Endothelial cell (in vitro differentiated cells): ENCODE measurements around the gene ZNF397. TPM values are rescaled to one million over a fixed set of nuclear protein-coding genes. Genes with fewer than 3 reads are reported as not detected.
A peak's percentile ranks its signal among the peaks of the same experiment; 100 is the strongest.
"Not testable (repeated sequence)": the region's sequence is repeated elsewhere in the genome, so short reads cannot be mapped to it uniquely, and the experiment has no call there.

ENCODE experiments used
- DNase-seq: peaks from one replicate; pipeline ENCODE4 v3.0.0; 2021; ENCODE audit warnings: low spot score
- H3K27ac Mint-ChIP-seq: one replicate; pipeline ENCODE4 v1.8.0; 2021; ENCODE audit warnings: mixed read lengths, inconsistent platforms; ENCODE audit not compliant: unreplicated experiment
- H3K27me3 Mint-ChIP-seq: one replicate; pipeline ENCODE4 v1.8.0; 2021; ENCODE audit warnings: mild to moderate bottlenecking, moderate library complexity, mixed read lengths, inconsistent platforms; ENCODE audit not compliant: unreplicated experiment
- H3K36me3 Mint-ChIP-seq: one replicate; pipeline ENCODE4 v1.8.0; 2021; ENCODE audit warnings: mild to moderate bottlenecking, low read depth, mixed read lengths, inconsistent platforms; ENCODE audit not compliant: unreplicated experiment
- H3K4me1 Mint-ChIP-seq: one replicate; pipeline ENCODE4 v1.8.0; 2021; ENCODE audit warnings: mild to moderate bottlenecking, mixed read lengths, inconsistent platforms; ENCODE audit not compliant: unreplicated experiment
- H3K4me3 Mint-ChIP-seq: one replicate; pipeline ENCODE4 v1.8.0; 2021; ENCODE audit warnings: mild to moderate bottlenecking, mixed read lengths, inconsistent platforms; ENCODE audit not compliant: unreplicated experiment
- H3K9me3 Mint-ChIP-seq: one replicate; pipeline ENCODE4 v1.8.0; 2021; ENCODE audit warnings: mixed read lengths, inconsistent platforms; ENCODE audit not compliant: unreplicated experiment
- total RNA-seq: library from RNA; stranded (reverse); fragmentation: NEBNext Ultra II Directional; extraction: Animal tissue kit (Norgen Biotek cat#: 25700); gene quantifications from one replicate; pipeline ENCODE4 v1.2.1, GENCODE V29; 2021; ENCODE audit not compliant: unreplicated experiment
- TF ChIP-seq, protein P1 (sequence below): fragments of 200-600 bp; sonication (generic); IDR thresholded peaks from one replicate; pipeline ENCODE4 v1.5.0; 2021; ENCODE audit warnings: antibody characterized with exemption; ENCODE audit not compliant: unreplicated experiment

The ZNF397 gene
- total RNA-seq, 1 donor from 2014 or later: 8.4 TPM

DNA sequence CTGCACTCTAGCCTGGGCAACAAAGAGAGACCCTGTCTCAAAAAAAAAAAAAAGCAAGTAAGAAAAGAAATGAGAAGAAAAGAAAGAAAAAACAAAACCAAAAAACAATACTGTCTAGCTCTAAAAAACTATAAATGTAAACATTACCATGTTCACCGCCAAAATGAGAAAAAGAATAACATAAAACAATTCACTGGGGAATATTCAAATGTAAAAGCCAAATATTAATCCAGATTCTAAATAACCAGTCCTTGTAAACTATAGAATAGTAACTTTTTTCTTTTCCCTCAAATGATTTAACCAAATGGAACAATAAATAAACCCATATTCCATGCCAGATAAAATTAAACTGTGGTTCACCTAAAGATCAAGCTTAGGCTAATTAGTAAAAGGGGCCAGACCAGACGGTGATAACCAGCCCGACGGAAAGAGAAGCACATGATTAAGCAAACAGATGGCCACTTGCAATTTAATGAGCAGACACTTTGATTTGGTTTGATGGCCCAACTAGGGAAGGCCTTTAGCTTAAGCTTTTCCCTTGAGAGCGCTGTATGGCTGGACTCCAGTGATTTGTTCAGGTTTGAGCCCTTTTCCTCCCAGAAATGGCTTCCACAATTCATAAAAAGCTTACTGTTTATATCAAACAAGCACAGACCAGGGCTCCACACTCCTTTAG, 39.4 kb upstream of the ZNF397 start:
- no peak for DNase-seq
- Mint-ChIP-seq H3K9me3 (no peaks in the 10 kb centered on the region), H3K4me1 (peaks cover 2% of the 10 kb centered on the region), H3K36me3 (peaks cover 9% of the 10 kb centered on the region), H3K27ac (no peak overlapping the region), H3K4me3 (no peak overlapping the region), H3K27me3 (no peaks in the 10 kb centered on the region)
- TF ChIP-seq, protein P1, sequence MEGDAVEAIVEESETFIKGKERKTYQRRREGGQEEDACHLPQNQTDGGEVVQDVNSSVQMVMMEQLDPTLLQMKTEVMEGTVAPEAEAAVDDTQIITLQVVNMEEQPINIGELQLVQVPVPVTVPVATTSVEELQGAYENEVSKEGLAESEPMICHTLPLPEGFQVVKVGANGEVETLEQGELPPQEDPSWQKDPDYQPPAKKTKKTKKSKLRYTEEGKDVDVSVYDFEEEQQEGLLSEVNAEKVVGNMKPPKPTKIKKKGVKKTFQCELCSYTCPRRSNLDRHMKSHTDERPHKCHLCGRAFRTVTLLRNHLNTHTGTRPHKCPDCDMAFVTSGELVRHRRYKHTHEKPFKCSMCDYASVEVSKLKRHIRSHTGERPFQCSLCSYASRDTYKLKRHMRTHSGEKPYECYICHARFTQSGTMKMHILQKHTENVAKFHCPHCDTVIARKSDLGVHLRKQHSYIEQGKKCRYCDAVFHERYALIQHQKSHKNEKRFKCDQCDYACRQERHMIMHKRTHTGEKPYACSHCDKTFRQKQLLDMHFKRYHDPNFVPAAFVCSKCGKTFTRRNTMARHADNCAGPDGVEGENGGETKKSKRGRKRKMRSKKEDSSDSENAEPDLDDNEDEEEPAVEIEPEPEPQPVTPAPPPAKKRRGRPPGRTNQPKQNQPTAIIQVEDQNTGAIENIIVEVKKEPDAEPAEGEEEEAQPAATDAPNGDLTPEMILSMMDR: no peak

DNA sequence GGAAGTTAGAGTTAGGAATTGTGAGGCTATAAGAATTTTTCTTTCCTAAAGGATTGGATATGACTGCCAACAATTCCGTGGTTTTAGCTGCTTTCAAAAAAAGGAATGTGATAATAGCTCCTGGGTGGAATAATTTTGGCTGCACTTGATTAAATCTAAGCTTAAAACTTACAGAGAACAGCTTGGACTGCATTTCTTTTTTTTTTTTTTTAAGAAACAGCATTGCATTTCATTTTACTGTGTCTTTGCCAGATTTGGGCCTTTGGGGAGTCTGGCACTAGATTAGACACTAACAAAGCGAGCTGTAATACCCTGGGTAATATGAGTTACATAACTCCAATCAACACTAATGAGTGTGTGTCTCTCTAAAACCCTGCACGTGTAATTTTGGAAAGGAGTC, 37.8 kb upstream of the ZNF397 start:
- H3K4me3 Mint-ChIP-seq: no peak overlapping the region
- peaks cover 9% of the 10 kb centered on the region for H3K36me3 Mint-ChIP-seq
- TF ChIP-seq, protein P1: no peak
- H3K27ac Mint-ChIP-seq: peak overlapping the region; percentile 65
- no peak for DNase-seq
- H3K4me1 Mint-ChIP-seq: peaks cover 2% of the 10 kb centered on the region
- no peaks in the 10 kb centered on the region for H3K9me3 Mint-ChIP-seq
- H3K27me3 Mint-ChIP-seq: no peaks in the 10 kb centered on the region

DNA sequence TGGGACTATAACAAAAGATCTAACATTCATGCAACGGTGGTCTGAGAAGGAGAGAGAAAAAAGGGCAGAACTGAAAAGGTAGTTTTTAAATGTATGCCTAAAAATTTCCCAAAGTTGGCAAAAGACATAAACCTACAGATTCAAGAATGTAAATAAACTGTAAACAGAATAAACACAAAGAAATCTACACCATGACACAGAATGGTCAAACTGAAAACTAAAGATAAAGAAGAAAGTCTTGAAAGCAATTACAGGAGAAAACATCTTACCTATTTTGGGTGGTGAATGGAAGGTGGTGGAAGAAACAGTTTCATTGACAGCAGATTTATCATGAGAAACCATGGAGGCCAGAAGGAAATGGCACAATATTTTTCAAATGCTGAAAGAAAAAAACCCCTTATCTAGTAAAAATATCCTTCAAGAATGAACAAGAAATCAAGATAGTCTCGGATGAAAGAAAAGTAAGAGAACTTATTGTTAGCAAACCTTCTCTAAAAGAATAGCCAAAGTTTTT, 35.6 kb upstream of the ZNF397 start:
- TF ChIP-seq, protein P1: no peak
- H3K27ac Mint-ChIP-seq: no peak overlapping the region
- no peak overlapping the region for H3K4me3 Mint-ChIP-seq
- no peaks in the 10 kb centered on the region for H3K9me3 Mint-ChIP-seq
- peaks cover 9% of the 10 kb centered on the region for H3K36me3 Mint-ChIP-seq
- DNase-seq: no peak
- peaks cover 2% of the 10 kb centered on the region for H3K4me1 Mint-ChIP-seq
- no peaks in the 10 kb centered on the region for H3K27me3 Mint-ChIP-seq

DNA sequence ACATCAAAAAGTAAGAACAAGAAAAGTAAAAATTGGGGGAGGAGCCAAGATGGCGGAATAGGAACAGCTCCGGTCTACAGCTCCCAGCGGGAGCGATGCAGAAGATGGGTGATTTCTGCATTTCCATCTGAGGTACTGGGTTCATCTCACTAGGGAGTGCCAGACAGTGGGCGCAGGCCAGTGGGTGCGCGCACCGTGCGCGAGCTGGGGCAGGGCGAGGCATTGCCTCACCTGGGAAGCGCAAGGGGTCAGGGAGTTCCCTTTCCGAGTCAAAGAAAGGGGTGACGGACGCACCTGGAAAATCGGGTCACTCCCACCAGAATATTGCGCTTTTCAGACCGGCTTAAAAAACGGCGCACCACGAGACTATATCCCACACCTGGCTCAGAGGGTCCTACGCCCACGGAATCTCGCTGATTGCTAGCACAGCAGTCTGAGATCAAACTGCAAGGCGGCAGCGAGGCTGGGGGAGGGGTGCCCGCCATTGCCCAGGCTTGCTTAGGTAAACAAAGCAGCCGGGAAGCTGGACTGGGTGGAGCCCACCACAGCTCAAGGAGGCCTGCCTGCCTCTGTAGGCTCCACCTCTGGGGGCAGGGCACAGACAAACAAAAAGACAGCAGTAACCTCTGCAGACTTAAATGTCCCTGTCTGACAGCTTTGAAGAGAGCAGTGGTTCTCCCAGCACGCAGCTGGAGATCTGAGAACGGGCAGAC, 34.9 kb upstream of the ZNF397 start:
- not testable (repeated sequence) for H3K27ac Mint-ChIP-seq, H3K4me1 Mint-ChIP-seq, H3K9me3 Mint-ChIP-seq

DNA sequence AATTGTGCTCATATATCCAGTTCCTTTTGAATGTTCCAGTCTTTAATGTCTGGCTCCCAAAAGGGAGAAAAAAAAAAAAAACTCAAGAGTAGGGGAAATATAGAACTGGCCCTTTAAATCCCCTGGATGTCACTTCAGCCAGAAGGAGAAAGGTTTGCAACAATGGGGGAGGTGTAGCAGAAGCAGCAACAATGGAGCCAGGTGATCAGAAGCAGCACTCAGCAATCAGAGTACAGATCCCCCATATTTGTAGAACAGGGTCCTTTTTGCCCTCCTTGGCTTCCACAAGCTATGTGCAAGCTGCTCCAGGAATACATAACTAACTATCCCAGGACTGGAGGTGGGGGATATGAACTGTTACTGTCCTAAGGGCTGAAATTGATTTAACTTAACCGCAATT, 25.8 kb upstream of the ZNF397 start:
- Mint-ChIP-seq H3K27ac (no peak overlapping the region), H3K36me3 (no peaks in the 10 kb centered on the region), H3K4me3 (no peak overlapping the region), H3K9me3 (no peaks in the 10 kb centered on the region), H3K4me1 (peaks cover 17% of the 10 kb centered on the region), H3K27me3 (no peaks in the 10 kb centered on the region)
- DNase-seq: no peak
- TF ChIP-seq, protein P1: no peak

More for the DNA sequence above, 34.9 kb upstream of the ZNF397 start:
- not testable (repeated sequence) for H3K4me3 Mint-ChIP-seq, H3K27me3 Mint-ChIP-seq, DNase-seq, H3K36me3 Mint-ChIP-seq

DNA sequence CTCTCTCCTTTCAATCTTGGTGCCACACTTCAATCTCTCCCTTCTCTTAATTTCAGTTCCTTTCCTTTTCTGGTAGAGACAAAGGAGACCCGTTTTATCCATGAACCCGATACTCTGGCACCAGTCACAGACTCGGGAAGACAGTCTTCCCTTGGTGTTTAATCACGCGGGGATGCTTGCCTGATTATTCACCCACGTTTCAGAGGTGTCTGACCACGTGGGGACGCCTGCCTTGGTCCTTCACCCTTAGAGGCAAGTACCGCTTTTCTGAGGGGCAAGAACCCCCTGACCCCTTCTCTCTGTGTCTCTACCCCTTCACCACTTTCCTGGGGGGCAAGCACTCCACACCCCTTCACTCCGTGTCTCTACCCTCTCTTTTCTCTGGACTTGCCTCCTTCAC, 24.2 kb upstream of the ZNF397 start:
- H3K36me3 Mint-ChIP-seq, H3K4me3 Mint-ChIP-seq, H3K27me3 Mint-ChIP-seq, H3K9me3 Mint-ChIP-seq, DNase-seq, H3K27ac Mint-ChIP-seq: not testable (repeated sequence)
- peaks cover 17% of the 10 kb centered on the region for H3K4me1 Mint-ChIP-seq

DNA sequence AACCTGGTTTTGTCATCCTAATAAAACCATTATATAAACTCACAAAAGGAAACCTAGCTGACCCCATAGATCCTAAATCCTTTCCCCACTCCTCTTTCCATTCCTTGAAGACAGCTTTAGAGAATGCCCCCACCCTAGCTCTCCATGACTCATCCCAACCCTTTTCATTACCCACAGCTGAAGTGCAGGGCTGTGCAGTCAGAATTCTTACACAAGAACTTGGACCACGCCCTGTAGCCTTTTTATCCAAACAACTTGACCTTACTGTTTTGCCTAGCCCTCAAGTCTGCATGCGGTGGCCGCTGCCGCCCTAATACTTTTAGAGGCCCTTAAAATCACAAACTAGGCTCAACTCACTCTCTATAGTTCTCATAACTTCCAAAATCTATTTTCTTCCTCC, 21.5 kb upstream of the ZNF397 start:
- not testable (repeated sequence) for H3K36me3 Mint-ChIP-seq, H3K27me3 Mint-ChIP-seq, H3K27ac Mint-ChIP-seq, H3K9me3 Mint-ChIP-seq, H3K4me3 Mint-ChIP-seq, DNase-seq
- peaks cover 19% of the 10 kb centered on the region for H3K4me1 Mint-ChIP-seq
